Skeletal muscle cell (primary cell): Measurements from ENCODE around the gene STPG4.
"Not testable (repeated sequence)": the region's sequence is repeated elsewhere in the genome, so short reads cannot be mapped to it uniquely, and the experiment has no call there.

ENCODE experiments used
- DNase-seq: peaks from one replicate; pipeline ENCODE4 v3.0.0-alpha.2; 2010; ENCODE audit warnings: low read depth
- H3K4me3 ChIP-seq: 2 replicates; pipeline ENCODE4 v1.5.1; 2011; ENCODE audit warnings: low read depth, mild to moderate bottlenecking, control low read depth, low read length, moderate library complexity

STPG4 gene

GRCh38 chr2:47174733-47175361 lies 19.7 kb upstream of the STPG4 start:
- no peak for DNase-seq
- H3K4me3 ChIP-seq: peak overlapping the region; percentile 100

DNA sequence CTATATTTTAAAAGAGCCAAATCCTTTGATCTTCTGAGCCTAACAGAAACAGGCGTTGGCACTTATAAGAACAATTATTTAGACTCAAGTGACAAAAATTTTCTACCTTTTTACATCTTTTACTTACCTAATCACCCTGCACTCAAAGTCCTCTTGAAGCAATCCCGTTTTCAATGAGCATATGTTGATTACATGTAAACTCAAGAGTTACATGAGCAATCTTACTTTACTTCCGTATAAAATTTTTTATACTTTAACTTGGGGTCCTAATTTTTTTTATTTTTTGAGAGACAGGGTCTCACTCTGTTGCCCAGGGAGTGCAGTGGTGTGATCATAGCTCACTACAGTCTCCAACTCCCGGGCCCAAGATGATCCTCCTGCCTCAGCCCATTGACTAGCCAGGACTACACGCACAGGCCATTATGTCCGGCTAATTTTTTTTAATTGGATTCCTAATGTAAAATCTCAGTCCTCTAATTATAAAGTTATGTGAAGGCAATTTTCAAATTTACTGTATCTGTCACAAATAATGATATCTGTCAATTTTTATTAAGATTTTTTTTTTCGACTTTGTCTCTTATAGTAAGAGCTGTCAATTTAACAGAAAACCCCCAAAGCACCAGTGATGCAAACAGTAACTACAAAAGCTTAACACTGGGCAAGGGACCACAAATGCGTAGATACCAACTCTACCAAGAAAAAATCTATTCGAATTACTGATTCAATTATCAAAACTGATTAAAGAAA lies 19.1 kb upstream of the STPG4 start:
- no peak for DNase-seq
- H3K4me3 ChIP-seq: peak overlapping the region; percentile 100

DNA sequence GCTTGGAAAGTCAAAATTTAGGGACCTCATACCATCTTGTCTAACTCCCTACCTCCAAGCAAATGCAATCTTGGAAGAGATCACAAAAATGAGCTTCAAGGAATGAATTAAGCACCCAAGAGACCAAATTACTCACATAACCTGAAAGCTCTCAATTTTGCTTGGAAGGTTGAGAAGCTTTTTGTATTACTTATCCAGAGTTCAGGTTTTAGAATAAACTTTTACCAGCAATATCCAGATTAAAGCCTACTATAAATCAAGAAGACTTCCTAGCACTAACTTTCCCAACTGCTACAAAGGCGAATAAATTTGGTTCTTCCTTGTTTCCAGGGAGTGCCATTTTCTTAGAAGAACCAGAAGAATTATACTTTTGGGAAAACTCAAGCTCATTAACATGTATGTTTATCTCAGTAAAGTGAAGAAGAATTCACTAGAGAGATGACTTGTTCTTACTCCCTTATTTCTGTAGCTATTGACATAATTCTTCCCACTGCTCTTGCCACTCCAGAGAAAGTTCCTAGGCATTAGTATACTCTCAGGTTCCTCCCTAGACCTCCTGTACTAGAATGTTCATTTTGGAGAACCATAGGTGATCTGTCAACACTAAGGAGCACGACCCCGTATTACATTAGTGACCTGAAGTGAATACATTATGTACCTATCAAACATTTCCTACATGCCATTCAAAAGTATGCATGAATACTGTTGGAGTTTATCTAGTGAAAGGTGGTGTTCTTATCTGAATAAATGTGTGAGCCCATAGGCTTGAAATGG lies 18.0 kb upstream of the STPG4 start:
- H3K4me3 ChIP-seq: peak overlapping the region; percentile 100
- DNase-seq: no peak

DNA sequence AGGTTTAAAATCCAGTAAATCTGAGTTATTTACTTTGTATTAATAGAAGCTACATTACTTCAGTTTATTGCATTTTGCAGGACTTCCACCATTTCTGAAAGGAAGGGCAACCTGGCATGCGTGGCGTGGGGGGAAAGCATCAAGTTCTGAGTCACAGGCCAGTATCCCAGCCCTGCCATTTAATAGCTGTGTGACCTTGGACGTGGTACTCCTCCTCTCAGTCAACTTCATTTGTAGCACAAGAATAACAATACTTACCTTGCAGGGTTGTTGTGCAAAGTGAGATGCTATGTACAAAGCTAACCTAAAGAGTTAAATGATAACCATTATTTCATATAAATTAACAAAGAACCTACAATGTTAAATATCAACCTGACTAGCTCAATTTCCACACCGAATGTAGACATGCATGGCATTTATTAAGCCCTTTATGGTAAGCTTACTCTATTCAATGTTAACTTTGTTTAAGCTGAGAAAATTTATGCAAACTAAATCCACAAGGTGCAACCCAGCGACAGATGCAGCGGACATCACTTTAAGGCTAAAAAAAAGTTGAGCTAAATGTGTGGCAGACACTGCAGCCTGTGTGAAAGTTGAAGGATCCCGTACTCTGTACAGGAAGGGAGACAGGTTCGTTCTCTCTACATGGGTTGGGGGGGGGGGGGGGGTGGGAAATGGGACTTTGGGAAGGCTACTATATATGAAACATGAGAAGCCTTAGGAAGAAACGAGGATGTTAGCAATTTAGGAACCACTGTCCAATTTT lies 17.2 kb upstream of the STPG4 start:
- no peak for DNase-seq
- H3K4me3 ChIP-seq: no peak overlapping the region

- no peak for DNase-seq
- no peak overlapping the region for H3K4me3 ChIP-seq
These were observed 14.7 kb upstream of the STPG4 start for GRCh38 chr2:47169784-47170183.

DNA sequence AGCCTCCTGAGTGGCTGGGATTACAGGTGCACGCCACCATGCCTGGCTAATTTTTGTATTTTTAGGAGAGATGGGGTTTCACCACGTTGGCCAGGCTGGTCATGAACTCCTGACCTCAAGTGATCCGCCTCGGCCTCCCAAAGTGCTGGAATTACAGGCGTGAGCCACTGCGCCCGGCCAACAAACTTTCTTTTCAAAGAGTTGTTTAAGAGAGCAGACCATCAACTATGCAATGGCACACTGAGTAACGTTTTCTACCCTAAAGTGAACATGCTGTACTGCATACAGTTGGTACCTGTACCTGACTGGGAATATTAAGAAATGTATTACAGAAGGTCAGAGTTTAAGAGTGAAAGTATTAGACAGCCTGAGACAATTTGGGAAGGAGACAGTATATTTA lies 13.8 kb upstream of the STPG4 start:
- H3K4me3 ChIP-seq, DNase-seq: not testable (repeated sequence)

DNA sequence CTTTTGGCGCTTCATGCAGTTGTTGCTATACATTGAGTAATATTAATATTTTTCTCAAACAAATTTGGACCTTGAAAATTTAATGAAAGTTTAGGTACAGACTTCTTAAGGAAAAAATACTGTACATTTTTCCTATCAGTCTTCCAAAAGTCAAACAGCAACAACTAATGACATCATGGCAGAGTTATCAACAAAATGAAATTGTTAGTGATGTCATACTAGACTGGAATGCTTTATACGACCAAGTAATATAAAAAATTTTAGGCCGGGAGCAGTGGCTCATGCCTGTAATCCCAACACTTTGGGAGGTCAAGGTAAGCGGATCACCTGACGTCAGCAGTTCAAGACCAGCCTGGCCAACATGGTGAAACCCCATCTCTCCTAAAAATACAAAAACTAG lies 12.0 kb upstream of the STPG4 start:
- no peak for DNase-seq
- H3K4me3 ChIP-seq: no peak overlapping the region

DNA sequence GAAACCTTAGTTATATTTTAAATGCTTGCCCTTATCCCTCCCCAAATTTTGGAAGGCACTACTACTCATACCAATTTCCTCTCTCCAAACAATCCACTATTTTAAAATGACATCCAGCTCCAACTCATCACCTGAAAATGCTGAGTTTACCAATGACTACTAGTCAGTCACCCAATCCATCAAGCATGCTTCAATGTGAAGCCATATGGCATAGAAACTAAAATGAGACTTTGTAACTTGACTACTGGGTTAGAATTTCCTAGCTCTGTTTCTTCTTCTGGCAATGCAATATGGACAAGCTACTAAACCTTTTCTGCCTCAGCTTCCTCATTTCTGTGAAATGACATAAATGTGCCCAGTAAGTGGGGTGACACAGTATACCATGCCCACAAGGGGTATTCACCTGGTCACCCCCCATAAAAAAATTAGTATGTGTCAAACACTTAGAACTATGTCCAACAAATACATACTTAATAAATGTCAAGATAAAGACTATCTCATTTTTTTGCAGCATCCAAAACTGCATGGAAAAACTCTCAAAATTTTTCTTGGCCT lies 10.0 kb upstream of the STPG4 start:
- no peak for DNase-seq
- H3K4me3 ChIP-seq: no peak overlapping the region

- no peak for DNase-seq
These were observed 7.7 kb upstream of the STPG4 start for GRCh38 chr2:47162780-47163179.

DNA sequence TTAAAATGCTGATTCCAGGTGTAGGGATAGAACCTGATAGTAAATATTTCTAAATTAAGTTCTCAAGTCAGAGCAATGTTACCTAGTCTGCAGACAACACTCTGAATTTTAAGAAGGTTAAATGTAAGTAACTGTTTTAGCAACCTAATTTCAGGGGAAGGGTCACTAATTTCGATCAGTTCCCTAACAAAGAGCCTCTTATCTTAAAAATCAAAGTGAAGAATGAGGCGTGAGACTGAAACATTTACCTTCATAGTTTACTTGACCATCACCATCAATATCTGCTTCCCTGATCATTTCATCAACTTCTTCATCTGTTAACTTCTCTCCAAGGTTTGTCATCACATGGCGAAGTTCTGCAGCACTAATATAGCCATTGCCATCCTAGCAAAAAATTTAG lies 6.4 kb upstream of the STPG4 start:
- no peak overlapping the region for H3K4me3 ChIP-seq
- DNase-seq: no peak

More at GRCh38 chr2:47162780-47163179, 7.7 kb upstream of the STPG4 start:
- H3K4me3 ChIP-seq: no peak overlapping the region

- no peak overlapping the region for H3K4me3 ChIP-seq
- DNase-seq: no peak
These were observed 5.6 kb upstream of the STPG4 start for GRCh38 chr2:47160660-47161059.

DNA sequence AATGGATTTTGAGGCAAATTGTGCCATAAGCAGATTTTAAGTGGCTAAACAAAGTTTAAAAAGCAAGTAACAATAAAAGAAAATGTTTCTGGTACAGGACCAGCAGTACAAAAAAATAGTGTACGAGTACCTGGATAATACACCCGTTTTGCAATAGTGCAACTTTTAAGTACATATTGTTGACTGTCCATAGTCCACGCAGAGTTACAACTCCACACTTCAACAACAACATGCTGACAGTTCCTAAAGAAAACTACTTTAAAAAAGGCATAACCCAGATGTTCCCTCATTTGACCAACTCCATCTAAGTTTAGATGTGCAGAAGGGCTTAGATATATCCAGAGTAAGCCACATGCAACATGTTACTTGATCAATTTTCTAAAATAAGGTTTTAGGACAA lies 5.1 kb upstream of the STPG4 start:
- DNase-seq: no peak
- H3K4me3 ChIP-seq: no peak overlapping the region

DNA sequence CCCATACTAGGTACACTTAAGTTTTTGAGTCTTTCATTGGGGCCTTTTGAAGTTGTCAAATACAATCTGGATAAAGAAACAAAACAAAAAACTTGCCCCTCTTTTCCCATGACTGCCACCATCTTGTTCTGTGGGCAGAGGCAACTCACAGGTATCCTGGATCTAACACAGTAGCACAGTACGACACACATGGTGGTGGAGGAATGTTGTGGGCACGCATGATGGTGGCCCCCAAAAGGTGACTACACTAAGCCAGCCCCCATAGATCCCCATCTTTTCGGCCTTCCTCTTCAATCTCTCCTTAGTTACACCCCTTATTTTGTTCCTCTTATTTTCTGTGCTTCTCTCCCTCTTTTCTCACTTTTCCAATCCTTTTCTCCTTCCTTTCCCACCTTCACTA lies 4.5 kb upstream of the STPG4 start:
- H3K4me3 ChIP-seq: no peak overlapping the region
- no peak for DNase-seq

DNA sequence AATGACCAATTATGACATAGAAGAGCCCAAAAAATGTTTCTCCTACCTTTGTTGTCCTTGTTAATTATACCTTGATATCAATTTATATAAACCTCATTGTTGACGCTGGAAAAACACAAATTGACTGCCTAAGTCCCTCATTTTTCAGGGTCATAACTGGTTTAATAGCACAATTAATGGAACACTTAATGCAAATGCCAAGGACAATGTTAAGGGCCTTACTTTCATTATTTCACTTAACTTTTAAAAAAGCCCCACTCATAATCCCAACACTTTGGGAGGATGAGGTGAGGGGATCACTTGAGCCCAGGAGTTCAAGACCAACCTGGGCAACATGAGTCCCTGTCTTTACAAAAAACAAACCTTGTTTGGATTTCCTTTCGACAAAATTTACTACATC lies 3.5 kb upstream of the STPG4 start:
- no peak for DNase-seq
- H3K4me3 ChIP-seq: no peak overlapping the region

DNA sequence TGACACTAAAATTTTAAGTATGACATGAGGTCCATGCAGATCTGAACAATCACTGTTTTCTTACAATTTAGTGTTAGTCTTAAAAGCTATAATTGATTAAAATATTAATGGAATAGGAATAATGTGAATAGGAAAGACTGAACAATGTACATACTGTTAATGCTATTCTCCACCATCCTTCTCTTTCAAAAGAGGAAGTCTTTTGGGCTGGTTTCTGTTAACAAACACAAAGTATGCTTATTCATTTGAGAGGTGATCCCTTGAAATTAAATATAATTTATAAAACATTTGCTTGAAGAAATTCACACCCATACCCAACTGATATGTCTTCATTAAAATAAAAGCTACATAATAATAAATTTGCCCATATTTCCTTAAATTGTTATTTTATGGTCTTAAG lies 2.3 kb downstream of the STPG4 start:
- no peak for DNase-seq
- H3K4me3 ChIP-seq: no peak overlapping the region

DNA sequence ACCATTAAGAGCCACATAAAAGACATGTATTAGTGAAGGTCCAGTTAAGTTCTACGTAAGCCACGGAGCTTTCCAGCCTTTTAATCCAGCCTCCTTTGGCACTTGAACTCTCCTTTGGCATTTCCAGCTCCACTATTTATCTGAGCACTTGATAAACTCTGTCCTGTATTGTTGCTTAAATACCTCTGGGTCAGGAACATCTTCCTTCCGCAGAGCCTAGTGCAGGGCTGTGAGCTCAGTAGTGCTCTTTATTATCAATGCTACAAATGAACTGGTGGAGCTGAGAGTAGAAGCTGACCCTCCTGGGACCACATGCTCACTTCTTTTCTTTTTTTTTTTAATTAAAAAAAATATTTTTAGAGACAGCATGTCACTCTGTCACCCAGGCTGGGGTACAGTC lies 4.9 kb downstream of the STPG4 start:
- no peak overlapping the region for H3K4me3 ChIP-seq
- no peak for DNase-seq

DNA sequence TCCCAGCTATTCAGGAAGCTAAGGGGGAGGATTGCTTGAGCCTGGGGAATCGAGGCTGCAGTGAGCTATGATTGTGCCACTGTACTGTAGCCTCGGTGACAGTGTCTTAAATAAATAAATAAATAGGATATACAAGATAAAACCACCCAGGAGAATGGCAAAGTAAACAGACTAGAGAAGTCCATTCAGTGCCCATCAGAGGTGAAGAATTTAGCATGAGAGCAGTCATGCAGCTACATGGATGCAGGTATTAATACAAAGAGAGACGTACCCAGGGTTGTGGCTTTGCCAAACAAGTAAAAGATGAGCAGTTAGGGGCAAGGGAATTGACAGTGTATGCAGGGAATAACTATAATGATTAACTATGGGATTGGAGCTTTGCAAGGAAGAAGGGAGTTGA lies 8.1 kb downstream of the STPG4 start:
- no peak for DNase-seq

GRCh38 chr2:47145466-47145865 lies 9.6 kb downstream of the STPG4 start:
- DNase-seq: no peak

More for the DNA sequence above, 8.1 kb downstream of the STPG4 start:
- no peak overlapping the region for H3K4me3 ChIP-seq

DNA sequence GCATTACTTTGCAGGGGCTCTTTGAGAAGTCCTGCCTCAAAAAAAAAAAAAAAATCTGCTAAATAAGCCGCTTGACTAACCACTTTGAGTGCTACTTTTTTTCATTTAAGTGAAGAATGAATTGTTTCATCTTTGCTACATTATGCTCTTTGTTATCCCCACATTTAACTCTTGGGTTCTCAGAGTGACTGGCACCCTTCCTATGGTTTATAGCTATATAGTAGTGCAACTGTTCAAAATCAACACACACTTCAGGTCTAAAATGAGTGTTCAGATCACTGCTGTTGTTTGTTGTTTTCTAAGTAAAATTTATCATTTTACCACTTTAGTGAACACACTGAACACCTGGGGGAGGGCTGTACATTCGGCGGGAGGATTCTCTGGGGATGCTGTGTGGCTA lies 13.6 kb downstream of the STPG4 start:
- DNase-seq: no peak
- no peak overlapping the region for H3K4me3 ChIP-seq

More at GRCh38 chr2:47145466-47145865, 9.6 kb downstream of the STPG4 start:
- no peak overlapping the region for H3K4me3 ChIP-seq
